Measurements from ENCODE around the gene CCDC27. TPM values are rescaled to one million over a fixed set of nuclear protein-coding genes. Genes with fewer than 3 reads are reported as not detected.

Gene CCDC27
- polyA plus RNA-seq, 10 donors, result 0.09 to 0.30 (median 0.16) TPM; not detected in 1

DNA sequence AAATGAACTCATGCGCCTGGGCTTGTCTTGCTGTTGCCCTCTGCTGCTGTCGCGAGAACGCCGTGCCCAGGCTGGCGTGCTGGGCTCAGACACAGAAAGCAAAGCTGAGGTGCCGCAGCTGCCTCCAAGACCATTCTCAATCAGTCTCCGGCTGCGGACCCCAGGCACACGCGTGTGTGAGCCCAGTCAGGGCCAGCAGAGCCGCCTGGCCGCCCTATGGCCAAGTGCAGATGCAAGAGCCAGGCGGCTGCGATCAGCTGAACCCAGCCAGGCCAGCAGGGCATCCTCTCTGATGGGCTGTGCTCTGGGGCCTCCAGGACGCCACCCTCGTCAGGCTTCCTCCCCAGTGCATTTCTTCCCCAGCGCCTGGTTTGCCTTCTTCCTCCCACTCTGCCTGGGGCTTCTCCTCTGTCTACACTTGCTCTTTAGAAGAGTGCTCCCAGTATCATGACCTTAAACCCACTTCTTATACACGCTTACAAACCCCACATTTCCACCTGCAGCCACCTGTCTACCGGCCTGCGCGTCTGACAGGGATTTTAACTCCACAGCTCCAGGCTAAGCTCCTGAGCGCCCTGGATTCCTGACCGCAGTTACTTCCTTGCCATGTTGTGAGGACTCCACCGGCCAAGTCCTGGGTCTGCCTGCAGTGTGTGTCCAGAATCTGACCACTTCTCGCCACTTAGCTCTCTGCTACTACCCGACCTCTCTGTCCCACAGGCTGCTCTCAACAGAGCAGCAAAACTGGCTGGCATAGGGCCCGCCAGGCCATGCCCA, 65.8 kb downstream of the CCDC27 start:
- DNase-seq, result no peak

DNA sequence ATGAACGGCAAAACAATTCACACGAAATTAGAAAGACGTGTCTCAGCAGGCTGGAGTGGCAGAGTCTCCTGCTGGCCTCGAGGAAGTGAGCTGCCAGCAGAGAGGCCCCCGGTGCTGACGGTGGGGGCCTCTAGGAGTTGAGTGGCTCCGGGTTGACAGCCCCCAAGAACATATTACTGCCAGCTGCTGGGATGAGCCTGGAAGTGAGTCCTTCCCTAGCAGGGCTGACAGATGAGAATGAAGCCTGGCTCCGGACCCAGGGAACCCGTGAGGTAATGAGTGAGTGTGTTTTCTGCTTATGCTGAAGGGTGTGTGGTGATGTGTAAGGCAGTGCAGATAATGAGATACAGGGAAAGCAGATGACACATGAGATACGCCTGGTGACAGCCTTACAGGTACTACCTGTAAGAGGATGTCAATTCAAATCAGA, 67.5 kb downstream of the CCDC27 start:
- DNase-seq, result peak in 1 of 3 donors; percentile 40

DNA sequence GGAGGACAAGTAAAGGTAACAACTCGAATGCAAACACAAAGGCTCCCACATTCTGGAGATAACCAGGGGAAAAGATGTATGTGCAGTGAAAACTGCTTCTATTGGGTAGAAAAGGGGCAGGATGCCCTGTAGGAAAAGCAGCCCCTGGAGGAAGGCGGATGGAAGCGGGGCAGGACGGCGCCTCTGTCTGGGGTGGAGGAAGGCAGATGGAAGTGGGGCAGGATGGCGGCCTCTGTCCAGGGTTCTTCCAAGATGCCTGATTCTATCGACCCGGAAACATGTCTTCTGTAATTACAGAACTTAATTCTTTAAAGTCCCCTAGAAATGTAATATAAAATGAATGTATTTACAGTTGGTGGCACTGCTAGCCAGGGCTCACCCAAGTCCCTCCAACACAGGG, 68.1 kb downstream of the CCDC27 start:
- DNase-seq, result no peak

DNA sequence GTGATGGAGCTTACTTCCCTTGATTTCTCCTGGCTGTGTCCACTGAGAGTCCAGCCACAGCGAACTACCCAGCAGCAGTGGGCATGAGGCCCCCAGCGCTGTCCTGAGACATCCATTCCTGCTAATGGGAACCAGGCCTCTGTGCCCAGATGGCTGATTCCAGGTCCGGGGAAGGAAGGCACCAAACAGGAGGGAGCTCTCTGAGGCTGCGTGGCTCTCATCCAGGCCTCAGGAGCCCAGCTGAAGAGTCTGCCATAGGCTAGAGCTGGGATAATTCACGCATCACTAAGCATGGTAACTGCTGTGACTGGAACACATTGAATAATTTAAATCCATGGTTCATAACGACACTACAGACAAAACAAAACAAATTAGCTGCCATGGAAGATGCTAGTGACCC, 68.8 kb downstream of the CCDC27 start:
- peak in 2 of 3 donors; percentile 16 to 62 for DNase-seq

Other genes with a start within 250 kb of the CCDC27 start
- gene MEGF6, start 140.9 kb upstream of the CCDC27 start, polyA plus RNA-seq (ENCODE audit: insufficient read length in 10 of 10), result 10 to 100 TPM in 4 of 10 donors, 1 to 10 TPM in 6; 6.3 to 37.6 (median 9.5) TPM
- gene TPRG1L, start 127.4 kb upstream of the CCDC27 start, polyA plus RNA-seq (ENCODE audit: insufficient read length in 10 of 10), result 10 to 100 TPM; 25.7 to 31.7 (median 29.7) TPM
- 10 to 100 TPM; 10.1 to 12.3 (median 11.7) TPM for gene WRAP73, start 102.3 kb upstream of the CCDC27 start, polyA plus RNA-seq (ENCODE audit: insufficient read length in 10 of 10)
- 1 to 10 TPM in 5 of 10 donors, under 1 TPM in 5; 0.60 to 3.2 (median 0.91) TPM for gene TP73, start 99.9 kb upstream of the CCDC27 start, polyA plus RNA-seq (ENCODE audit: insufficient read length in 10 of 10)
- gene SMIM1, start 20.3 kb downstream of the CCDC27 start, polyA plus RNA-seq (ENCODE audit: insufficient read length in 10 of 10), result 1 to 10 TPM; 1.6 to 5.7 (median 3.3) TPM
- 10 to 100 TPM; 40.9 to 53.9 (median 48.2) TPM for gene LRRC47, start 44.0 kb downstream of the CCDC27 start, polyA plus RNA-seq (ENCODE audit: insufficient read length in 10 of 10)
- 10 to 100 TPM; 14.4 to 26.8 (median 21.0) TPM for gene CEP104, start 104.8 kb downstream of the CCDC27 start, polyA plus RNA-seq (ENCODE audit: insufficient read length in 10 of 10)
- 1 to 10 TPM; 3.5 to 7.6 (median 5.0) TPM for gene DFFB, start 105.0 kb downstream of the CCDC27 start, polyA plus RNA-seq (ENCODE audit: insufficient read length in 10 of 10)
- 10 to 100 TPM; 15.0 to 21.9 (median 16.7) TPM for gene C1orf174, start 147.8 kb downstream of the CCDC27 start, polyA plus RNA-seq (ENCODE audit: insufficient read length in 10 of 10)

Measured in muscle of back (tissue), 11 donors.